NCI-H1436 treated with DMSO at 0.1 percent for 48 hours (cell line): Measurements from ENCODE around the gene ZNF629.

Experiments
- DNase-seq: peaks from one replicate; lab custom pipeline; 2025; lab: John Stamatoyannopoulos, UW

ZNF629 gene

DNA sequence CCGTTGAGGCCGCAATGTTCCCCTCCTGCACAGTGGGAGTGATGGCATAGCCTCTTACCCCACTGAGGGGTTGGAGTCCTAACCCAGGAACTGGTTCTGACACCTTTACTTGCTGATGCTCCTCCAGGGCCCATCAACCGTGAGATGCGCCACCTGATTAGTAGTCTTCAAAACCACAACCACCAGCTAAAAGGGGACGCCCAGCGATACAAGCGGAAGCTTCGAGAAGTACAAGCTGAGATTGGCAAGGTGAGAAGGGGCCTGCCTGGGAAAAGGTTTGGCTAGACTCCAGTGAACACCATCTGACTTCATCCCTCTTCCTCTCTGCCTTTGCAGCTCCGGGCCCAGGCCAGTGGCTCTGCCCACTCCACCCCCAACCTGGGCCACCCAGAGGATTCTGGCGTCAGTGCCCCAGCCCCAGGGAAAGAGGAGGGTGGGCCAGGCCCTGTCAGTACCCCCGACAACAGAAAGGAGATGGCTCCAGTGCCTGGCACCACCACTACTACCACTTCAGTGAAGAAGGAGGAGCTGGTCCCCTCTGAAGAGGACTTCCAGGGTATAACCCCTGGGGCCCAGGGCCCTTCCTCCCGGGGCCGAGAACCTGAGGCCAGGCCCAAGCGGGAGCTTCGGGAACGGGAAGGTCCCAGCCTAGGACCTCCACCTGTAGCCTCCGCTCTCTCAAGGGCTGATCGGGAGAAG lies 19.1 kb downstream of the ZNF629 start:
- no peak for DNase-seq

GRCh38 chr16:30766933-30767284 lies 20.1 kb downstream of the ZNF629 start:
- no peak for DNase-seq

DNA sequence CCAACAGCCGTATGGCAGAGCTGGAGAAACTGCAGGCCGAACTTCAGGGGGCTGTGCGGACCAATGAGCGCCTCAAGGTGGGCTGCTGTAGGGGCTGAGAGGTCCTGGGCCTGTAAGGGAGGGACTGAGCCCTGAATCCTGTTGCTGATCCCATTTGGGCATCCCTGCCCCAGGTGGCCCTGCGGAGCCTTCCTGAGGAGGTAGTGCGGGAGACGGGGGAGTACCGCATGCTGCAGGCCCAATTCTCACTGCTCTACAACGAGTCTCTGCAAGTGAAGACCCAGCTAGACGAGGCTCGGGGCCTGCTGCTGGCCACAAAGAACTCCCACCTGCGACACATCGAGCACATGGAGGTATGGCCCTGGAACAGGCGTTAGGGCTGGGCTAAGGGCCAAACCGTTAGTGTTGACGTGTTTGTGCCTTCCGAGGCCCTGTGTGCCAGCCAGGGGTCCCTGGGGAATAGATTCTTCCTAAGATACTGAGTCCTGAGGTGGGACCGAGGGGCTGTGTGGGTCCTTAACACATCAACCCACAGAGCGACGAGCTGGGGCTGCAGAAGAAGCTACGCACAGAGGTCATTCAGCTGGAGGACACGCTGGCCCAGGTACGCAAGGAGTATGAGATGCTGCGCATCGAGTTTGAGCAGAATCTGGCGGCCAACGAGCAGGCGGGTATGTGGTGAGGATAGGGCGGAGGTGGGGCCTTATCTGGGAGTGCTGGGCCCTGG lies 20.6 kb downstream of the ZNF629 start:
- DNase-seq, result no peak

DNA sequence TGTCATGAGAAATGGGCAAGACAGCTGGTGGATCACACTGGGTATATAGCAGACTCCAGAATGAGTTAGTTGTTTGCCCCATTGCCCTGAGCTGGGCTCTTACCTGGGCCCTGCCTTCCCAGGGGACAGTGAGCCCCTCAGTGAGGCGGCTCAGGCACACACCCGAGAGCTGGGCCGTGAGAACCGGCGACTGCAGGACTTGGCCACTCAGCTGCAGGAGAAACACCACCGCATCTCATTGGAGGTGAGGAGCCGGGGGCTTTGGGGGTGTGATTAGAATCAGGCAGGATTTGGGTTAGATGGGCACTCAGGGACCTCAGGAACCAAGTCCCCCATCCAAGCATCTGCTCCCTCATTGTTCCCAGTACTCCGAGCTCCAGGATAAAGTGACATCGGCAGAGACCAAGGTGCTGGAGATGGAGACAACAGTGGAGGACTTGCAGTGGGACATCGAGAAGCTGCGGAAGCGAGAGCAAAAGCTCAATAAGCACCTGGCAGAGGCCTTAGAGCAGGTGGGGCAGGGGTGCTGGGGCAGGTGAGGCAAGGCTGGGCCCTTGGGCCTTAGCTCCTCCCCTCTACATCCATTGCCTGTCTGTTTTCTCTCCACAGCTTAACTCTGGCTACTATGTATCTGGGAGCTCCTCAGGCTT lies 22.1 kb downstream of the ZNF629 start:
- DNase-seq, result no peak

- DNase-seq, result no peak
Observed at GRCh38 chr16:30764086-30764485, 22.9 kb downstream of the ZNF629 start.

GRCh38 chr16:30762991-30763725 lies 23.8 kb downstream of the ZNF629 start:
- DNase-seq, result no peak

DNA sequence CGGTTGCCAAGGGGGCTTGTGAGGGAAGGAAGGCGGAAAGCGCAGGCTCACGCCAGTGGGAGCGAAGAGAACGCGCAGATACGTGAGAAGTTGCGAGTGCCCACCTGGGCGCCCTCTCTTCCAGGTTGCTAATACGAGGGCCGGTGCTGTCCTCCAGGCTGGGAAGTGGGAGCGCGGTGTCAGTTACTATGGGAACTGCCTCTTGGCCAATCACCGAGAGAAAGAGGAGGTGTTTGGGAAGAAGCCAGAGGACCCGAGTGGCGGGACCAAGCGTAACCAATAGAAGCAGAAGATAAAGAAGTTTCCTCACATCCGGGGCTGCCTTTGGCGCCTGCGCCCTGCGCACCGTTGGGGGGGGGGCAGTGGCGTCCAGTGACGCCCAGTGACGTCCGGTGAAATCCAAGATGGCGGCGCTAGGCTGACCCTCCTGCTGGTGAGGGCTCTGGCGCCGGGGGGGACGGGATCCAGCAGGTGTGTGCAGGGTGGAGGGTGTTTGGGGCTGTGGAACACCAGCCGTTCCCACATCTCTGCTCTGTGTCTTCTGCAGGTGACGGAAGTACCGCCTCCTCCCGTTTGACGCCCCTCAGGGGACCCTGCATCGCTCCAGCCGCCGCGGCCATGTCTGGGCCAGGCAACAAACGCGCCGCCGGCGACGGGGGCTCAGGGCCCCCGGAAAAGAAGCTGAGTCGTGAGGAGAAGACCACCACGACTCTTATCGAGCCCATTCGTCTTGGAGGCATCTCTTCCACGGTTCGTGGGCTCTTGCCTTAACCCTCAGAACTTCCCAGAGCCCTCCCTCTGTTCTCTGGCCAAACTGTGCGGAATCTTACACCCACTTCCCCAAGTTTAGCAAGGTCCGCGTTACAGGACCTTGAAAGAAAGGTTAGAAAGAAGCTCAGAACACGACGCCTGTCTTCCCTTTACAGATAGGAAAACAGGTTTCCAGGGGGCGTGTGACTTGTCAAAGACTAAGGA lies 24.8 kb downstream of the ZNF629 start, which contains the start of the genes CFAP119 and RNF40:
Gene CFAP119 (minus strand): TSS at position 135 of the 975 bp plus-strand sequence. CDS start 314 bp downstream, outside the sequence.
Gene RNF40 (plus strand): TSS at position 395 of the 975 bp plus-strand sequence. CDS start 224 bp downstream, at position 619.
- DNase-seq, result peak; percentile 94

GRCh38 chr16:30761427-30761927 lies 25.5 kb downstream of the ZNF629 start:
- no peak for DNase-seq

DNA sequence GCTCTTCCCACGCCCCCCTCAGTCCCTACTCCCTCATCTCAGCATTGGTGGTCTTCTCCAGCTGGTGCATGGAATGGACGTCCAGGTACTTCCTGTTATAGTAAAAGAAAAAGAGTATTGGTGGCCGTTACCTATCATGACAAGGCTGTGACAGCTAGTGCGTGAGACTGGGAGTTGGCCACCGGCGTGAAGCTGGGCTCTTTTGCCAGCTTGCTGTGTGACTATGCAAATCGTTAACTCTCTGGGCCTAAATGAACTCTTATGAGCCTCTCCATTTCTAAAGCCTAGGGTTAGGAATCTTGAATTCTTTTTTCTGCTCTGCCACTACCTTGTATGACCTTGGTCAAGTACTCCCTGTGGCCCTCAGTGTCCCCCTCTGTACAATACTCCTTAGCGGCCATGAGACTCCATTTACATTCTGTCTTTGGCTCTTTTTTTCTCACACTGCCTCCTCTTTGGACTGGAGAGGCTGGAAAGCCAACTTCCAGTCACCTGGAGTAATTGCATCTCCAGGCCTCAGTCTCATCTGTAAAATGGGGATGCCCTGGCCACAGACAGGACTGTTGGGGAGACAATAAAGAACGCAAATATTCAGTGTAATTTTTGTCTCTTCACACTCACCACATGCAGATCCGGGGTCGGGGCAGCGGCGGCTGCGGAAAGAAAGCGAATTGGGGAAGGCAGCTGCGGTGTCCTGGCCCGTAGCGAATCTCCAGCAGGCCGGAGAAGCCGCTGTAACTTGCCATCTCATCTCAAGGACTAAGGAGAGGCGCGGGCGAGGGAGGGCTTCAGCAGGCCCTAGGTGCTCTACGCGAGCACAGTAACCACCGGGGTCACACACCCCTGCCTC lies 26.2 kb downstream of the ZNF629 start:
- DNase-seq, result no peak

DNA sequence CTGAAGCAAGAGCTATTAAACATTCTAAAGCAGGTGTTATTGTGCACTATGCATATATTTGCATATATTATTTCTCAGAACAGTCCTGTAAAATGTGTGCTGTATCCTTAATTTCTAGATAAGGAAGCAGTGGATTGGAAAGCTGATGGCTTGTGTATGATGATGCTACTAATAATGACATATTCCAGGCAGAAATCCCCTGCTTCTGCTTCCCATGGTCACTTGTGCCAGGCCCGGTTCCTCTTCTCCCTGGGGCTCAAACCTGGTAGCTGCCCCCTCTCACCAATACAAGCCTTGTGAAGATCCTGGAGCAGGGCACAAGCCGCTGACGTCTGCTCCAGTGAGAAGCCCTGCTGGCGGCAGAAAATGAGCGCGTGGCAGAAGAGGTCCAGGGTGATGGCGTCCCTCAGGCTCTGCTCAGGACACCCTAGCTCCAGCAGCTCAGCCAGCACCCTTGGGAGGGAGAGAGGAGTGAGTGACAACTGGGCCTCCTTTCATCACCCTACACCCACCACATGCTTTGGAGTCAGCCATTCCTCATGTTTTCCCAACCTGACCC lies 26.9 kb downstream of the ZNF629 start:
- DNase-seq, result no peak

- no peak for DNase-seq
Observed at GRCh38 chr16:30758988-30759491, 28.0 kb downstream of the ZNF629 start.

DNA sequence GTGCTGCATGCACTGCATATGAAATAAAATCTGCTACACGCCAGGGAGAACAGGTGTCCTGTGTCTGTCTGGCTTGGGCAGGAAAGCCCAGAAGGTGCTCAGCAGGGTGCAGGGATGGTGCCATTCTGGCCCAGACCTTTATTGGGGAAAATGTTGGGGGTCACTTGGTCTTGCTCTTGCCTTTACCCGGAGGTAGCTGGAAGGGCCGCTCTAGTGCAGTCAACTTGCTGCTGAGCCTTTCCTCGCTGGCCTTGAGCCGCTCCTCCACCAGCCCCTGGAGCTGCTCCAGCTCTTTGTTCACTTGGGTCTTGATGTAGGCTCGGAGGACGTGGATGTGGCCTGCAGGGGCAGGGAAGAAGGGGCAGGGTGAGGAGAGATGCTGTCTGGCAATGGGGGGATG lies 29.7 kb downstream of the ZNF629 start:
- no peak for DNase-seq

DNA sequence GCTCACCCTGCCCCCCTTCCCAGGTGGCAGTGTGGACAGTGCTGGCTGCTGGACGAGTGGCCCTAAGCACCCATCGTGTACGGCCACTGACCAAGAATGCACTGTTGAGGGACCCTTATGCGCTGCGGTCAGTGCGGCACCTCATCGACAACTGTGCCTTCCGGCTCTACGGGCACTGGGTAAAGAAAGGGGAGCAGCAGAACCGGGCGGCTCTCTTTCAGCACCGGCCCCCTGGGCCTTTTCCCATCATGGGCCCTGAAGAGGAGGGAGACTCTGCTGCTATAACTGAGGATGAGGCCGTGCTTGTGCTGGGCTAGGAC lies 30.3 kb downstream of the ZNF629 start:
- no peak for DNase-seq

DNA sequence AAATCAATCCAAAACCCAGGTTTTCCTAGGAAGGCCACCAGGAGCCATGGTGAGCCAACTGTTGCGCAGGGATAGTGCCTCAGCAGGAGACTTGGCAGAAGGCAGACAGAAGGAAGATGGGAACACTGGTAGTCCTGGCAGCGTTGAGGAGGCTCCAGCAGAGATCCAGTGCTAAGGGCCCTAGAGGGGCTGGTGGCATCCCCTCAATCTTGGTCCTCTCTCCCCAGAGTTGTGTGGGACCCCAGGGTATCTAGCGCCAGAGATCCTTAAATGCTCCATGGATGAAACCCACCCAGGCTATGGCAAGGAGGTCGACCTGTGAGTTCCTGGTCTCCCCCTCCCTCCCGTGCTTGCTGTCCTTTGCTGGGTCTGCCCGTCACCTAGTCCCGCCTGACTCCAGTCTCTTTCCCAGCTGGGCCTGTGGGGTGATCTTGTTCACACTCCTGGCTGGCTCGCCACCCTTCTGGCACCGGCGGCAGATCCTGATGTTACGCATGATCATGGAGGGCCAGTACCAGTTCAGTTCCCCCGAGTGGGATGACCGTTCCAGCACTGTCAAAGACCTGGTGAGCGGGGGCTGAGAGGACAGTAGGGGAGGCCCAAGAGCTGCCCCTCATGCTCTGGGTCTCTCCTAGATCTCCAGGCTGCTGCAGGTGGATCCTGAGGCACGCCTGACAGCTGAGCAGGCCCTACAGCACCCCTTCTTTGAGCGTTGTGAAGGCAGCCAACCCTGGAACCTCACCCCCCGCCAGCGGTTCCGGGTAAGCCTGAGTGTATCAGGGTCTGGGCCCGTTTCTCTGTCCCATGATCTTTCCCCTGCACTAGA lies 30.8 kb downstream of the ZNF629 start:
- DNase-seq, result no peak

DNA sequence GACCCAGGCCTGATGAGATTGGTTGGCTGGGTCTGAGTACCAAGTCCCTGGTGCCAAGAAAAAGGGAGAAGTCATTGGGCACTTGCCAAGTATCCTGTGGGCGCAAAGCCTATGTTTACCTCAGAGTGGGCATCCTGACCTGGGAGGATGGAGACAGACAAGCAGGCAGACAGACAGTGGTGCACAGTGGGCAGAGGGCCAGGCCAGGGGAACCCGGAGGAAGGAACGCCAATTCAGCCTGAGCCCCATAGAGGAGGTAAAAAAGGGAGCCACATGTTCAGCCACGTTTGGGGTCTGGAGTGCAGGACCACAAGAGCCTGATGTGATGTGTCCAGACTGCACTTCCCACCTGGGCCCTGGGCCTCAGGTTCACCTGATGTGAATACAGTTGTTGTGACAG lies 33.4 kb downstream of the ZNF629 start:
- DNase-seq, result no peak

DNA sequence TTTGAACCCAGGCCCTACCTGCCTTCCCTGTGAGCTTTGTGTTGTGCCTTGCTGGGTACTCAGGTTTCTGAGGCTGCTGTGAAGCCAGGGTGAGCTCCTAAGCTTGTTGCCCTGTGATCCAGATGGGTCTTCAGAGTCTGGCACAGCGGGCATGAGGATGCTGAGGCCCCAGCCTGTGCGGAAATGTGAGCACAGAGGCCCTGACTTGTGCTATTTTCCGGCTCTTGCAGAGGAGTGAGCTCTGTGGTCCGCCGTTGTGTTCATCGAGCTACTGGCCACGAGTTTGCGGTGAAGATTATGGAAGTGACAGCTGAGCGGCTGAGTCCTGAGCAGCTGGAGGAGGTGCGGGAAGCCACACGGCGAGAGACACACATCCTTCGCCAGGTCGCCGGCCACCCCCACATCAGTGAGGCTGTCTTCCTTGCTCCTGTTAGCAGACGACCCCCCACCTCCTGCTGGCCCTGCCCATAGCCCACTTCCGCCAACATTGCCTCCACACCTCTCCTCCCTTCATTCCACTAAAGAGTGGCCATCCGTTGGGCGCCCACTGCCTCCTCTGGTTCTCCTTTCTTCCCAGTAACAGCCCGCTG lies 36.0 kb downstream of the ZNF629 start:
- DNase-seq, result no peak

DNA sequence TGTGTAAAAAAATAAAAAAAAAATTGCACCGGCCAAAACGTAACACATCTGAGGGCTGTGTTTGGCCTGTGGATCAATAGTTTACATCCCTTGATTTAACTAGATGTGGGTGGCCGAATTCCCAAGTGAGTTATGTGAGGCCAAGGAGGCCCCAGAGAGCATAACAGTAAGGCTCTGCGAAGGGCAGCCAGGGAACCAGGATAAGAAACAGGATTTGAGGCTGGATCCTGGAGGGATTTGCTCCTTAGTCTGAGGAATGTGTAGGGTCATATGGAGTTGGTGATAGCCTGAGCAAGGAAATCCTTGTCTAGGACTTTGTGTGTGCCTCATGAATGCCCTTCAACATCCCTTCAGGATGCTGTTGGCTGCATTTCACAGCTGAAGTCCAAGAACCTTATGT lies 36.8 kb downstream of the ZNF629 start:
- DNase-seq, result no peak
